ENCODE data around the gene ATRAID.
"Not testable (repeated sequence)": the region's sequence is repeated elsewhere in the genome, so short reads cannot be mapped to it uniquely, and the experiment has no call there.

ATRAID gene

DNA sequence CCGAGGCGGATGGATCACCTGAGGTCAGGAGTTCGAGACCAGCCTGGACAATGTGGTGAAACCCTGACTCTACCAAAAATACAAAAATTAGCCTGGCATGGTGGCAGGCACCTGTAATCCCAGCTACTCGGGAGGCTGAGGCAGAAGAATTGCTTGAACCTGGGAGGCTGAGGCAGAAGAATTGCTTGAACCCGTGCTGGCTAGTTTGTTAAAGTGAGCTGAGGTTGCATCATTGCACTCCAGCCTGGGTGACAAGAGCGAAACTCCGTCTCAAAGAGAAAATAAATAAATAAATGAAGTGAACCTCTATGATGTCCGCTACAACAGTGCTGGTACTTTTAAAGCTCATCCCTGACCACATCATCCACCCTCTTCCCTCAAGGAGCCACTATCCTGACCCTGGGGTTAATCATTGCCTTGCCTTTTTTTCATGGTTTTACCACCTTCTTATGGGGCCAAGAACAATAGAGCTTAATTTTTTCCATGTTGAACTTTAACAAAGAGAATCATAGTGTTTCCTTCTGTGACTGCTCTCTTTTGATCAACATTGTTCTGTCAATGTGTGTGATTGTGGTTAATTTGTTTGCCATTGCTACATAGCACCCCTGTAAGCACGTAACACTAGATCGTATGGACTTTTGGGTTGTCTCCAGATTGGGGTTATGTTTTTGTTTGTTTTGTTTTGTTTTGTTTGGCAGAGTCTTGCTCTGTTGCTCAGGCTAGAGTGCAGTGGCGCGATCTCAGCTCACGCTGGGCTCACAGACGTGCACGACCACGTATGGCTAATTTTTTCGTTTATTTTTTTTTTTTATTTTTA lies 17.1 kb upstream of the ATRAID start:
- DNase-seq = peak; percentile 72

DNA sequence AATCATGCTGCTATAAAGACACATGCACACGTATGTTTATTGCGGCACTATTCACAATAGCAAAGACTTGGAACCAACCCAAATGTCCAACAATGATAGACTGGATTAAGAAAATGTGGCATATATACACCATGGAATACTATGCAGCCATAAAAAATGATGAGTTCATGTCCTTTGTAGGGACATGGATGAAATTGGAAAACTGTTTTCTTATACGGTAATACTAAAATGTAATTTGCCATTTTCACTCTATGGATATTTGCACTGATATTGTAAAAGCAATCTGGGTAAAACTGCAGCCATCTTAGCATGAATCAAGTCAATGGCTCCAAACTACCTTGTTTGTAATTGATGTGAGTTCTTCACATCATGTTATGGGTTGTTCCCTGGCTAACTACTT lies 16.0 kb upstream of the ATRAID start:
- not testable (repeated sequence) for DNase-seq

DNA sequence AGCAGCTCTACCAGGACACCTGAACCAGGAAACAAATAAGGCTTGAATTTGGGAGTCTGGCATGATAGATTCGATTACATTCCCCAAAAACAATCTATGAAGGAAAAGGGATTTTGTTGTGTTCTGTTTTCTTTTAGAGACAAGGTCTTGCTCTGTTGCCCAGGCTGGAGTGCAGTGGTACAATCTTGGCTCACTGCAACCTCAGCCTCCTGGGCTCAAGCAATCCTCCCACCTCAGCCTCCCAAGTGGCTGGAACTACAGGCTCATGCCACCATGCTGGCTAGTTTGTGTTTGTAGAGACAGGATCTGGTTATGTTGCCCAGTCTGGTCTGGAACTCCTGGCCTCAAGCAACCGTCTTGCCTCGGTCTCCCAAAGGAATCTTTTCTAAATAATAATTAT lies 13.8 kb upstream of the ATRAID start:
- not testable (repeated sequence) for DNase-seq

DNA sequence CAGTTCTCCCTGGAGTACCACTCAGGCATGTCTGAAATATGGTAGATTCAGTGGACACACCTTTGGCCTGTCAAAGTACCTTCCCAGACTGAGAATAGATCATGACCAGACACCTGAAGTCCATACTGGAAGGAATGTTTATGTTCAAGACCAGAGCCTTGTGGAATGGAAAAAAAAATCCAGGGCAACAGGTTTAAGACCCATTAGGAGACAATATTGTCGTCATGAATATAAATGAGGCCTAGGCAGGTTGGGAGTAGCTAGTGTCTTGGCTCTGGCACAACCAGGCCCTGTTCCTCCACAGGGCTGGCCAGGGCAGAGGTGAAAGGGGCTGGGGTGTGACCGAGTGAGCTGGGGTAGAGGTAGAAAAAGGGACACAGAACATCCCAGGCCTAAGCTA lies 13.2 kb upstream of the ATRAID start:
- no peak for DNase-seq

DNA sequence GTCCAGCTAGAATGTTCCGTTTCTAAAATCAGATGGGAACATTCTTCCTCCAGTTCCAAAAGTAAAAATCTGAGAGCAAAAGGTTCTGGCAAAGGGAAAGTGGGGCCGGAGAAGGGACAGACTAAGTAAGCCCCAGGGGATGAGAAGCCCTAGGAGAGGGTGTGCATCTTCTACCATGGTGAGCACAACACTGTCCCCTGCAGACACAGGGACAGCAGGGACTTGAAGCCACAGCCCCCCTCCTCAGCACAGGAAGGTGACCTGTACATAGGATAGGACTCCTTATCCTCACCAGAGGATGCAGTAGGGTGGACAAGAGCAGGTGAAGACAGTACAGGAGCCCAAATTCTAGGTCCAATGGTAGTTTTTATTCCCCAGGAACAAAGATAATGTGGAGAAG lies 12.6 kb upstream of the ATRAID start:
- DNase-seq = no peak

DNA sequence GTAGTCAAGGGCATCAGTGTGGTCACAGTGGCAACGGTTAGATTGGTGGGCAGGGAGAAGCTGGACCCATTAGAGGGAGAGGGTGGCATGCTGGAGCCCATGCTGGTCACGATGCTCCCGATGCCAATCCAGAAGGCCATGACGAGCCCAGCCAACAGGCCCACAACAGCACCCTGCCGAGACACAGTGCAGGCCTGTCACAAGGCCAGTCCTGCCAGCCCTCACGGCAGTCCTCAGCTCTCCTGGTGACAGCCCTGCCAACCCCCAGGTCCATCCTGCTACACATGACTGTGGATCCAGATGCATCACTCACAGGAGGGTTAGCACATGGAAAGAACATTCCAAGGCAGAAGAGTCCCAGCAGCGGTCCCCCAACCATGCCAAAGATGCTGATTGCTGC lies 10.2 kb upstream of the ATRAID start:
- no peak for DNase-seq

DNA sequence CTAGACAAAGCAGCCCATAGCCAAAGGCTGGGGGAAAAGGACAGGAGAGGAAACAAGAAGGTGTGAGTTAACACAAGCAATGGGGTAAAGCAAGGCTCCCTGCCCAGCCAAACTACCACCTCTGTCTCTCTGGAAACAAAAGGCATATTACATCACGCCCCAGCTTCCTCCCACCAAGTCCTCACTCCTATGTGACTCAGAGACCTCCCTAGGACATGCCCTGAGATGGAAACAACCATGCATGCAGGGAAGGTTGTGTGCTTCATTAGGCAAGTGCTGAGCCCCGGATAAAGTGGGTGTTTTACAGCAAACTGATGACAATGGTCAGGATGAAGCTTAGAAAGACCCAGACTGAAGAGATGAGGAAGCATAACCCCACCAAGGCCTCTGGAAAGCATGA lies 9.0 kb upstream of the ATRAID start:
- DNase-seq = no peak

DNA sequence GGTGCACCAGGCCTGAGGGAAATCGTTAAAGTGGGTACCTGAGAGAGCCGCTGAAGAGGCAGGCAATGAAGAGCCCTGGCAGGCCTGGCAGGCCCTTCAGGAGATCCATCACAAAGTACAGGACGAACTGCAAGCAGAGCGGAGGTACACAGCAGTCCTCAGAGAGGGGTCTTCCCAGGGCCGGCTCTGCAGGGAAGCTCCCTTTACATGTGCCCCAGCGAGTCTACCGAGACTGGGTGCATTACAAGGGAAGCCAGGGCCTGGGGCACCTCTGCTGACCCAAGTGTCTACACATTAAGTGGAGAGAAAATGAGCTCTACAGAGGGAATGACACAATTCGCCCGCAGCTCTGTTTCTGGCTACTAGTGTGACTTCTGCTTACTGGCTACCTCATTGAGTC lies 8.1 kb upstream of the ATRAID start:
- no peak for DNase-seq

DNA sequence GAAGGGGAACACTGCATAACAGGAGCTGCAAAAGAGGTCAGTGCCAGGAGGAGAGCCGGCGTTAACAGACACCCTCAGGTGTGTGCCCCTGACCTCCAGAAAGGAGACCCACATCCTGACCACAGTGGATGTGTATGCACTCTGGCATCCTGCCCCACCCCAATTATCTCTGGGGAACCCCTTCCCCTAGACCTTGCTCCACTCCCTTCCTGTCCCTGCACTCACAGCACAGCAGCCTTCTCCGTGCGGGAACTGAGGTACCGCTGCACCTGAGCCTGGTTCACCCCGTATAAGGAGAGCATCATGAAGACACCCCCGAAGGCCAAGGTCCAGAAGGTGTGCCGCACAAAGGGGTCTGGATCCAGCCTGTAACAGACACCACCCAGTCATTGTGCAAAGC lies 7.3 kb upstream of the ATRAID start:
- no peak for DNase-seq

DNA sequence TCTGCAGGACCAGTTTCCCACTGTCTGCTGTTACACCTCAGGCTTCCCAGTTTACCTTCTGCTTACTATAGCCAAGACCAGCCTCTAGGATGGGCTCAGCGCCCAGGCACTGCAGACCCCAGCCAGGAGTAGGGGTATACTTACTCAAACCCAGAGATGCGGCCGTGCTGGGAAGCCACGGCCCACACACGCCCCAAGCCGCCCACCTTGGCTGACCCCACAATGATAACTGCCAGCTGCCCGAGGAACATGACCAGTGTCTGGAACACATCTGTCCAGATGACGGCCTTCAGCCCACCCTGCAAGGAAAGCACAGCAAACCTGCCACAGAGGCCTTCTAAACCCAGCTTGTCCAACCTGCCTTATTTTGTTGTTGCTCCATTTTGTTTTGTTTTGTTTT lies 6.6 kb upstream of the ATRAID start:
- no peak for DNase-seq

DNA sequence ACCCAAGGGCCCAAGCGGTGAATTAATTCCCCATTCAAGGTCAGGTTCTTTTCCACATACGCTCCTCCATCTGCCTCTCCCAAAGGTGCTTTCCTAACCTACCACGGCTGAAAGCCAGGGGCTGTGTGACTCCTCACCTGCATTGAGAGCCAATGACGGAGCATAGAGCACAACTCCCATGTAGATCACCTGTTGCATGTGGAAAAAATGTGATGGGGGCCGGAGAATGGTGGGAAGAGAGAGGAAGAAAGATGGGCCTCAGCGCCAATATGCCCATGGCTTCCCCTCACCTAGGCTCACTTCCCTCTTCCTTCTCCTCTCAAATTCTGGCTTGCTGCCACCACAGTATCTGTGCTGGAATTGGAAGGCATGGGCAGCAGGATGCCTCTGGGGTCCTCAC lies 5.5 kb upstream of the ATRAID start:
- no peak for DNase-seq

DNA sequence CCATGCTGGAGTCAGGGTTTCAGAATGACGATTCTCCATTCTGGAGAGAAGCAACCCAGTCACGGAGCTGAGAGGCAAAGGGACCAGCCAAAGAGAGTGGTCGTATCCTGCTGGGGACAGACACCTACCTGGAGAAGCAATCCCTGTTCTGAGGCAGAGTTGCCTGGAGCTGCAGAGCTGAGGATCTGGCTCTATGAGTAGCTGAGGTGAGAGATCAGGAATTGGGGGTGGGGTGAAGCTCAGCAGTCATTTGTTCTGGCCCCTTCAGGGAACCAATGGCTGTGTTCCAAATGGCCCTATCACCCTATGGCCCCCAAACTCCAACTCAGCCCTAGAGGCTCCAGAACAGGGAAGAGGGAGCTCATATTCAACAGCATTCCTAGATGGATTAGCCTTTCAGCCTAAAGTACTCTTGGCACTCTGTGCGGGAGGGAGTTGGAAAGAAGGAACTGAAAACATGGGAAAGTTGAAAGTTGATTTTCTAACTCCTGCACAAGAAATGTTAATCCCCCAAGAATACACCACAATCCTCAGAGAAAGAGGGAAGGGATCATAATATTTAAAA lies 3.3 kb upstream of the ATRAID start:
- DNase-seq = no peak

DNA sequence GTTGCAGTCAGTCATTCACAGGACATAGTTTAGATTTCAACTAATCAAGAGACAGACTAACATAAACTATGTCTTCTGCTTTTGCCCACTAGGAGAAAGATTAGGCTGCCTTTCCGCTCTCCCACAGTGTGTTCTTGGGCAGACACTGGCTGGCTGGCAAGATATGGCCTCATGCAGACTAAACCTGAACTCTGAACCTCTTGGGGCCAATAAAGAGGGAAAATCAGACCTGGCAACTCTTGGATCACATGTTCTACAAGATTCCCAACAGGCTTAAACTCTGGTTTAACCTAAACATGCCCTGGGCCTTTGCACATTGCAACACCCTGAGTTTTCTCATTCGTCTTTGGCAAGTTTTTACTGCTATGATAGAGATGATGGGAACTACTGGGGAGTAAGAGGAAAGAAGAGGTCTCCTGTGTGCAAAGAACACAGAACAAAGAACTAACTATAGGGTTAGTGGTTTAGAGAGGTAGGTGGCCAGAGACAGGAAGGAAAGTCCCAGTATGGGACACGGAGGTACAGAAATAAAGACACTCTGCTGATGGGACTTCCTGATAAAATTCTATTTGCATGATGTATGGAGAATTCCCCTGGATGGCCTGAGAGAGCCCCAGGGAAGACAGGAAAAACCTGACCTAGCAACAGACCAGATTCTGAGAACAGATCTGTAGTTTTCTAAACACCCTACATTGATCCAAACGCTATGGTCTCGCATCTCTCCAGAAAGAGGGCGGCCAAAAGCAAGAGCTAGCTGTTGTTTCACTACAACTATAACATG lies 2.0 kb upstream of the ATRAID start:
- no peak for DNase-seq

DNA sequence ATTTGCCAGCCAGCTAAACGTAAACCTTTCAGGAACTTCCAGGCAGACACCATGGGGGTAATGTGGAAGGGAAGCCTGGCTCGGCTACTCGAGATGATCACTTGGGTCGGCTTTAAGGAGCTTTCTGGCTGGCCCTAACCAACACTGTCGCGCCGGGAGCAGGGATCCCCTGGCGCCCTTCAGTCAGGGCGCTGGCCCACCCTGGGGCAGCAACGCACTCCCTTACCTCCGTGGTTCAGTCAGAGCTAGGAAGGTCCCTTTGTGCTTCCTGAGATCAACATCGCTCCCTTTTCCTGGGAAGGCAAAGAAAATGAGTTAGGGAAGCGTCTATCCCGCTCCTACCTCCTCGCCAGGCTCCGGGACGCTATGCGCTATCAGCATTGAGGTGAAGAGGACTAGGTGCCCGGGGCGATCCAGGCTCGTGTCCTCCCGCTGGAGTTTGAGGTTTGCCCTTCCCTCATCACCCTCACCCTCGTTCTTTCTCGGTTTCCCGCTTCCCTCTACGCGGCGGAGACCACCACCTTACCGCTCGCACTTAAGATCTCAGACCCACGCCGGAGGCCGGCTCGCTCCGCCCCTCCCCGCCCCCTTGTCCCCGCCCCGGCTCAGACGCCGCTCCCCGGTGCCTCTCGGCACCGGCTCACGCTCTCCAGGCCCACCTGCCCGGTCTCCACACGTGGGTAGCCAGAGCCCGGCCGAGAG lies 449 bp upstream of the ATRAID start:
- DNase-seq = peak; percentile 30

DNA sequence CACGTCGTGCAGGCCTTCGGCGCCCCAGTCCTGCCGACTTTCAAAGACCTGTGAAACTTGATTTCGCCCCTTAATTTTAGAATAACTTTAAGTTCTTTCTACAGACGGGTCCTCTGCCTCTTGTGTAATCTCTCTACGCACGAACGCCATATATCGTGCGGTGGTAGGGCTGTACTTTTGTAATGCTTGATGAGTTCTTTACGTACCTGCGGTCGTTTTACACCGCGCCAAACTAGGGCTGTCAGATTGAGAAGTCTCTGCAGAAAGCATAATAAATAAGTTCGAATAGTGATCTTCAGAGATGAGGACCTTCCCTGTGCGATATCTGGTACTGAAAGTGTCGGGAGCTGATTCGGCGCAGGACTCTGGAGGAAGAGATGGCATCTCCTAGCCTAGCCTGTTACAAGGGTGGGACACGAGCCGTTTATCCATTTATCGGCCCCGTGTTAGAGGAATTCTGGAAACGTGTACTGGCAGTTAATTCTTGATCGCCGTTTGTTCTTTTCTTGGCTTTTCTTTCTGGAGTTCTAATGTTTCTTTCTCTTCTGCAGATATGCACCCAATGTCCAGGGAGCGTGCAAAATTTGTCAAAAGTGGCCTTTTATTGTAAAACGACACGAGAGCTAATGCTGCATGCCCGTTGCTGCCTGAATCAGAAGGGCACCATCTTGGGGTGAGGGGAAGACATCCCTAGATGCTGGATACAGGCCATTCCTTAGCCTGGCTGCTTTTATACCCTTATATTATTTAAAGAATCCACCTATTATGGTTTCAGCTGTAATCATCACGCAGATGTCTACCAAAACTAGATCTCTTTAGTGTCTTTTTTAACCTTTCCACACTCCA lies 1.0 kb downstream of the ATRAID start:
- DNase-seq = no peak

DNA sequence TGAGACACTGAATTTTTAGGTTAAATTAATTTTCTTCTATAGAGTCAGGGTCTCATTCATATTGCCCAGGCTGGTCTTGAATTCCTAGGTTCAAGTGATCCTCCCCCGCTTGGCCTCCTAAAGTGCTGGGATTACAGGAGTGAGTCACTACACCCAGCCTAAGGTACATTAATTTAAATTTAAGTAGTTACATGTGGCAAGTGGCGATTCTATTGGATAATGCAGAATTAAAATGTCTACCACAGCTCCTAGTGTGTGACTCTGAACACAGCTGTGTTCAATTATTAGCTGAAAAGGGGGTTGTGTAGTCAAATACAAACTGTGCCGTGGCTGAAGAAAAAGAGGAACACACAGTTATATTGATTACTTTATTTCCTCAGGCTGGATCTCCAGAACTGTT lies 3.1 kb downstream of the ATRAID start:
- DNase-seq = no peak

DNA sequence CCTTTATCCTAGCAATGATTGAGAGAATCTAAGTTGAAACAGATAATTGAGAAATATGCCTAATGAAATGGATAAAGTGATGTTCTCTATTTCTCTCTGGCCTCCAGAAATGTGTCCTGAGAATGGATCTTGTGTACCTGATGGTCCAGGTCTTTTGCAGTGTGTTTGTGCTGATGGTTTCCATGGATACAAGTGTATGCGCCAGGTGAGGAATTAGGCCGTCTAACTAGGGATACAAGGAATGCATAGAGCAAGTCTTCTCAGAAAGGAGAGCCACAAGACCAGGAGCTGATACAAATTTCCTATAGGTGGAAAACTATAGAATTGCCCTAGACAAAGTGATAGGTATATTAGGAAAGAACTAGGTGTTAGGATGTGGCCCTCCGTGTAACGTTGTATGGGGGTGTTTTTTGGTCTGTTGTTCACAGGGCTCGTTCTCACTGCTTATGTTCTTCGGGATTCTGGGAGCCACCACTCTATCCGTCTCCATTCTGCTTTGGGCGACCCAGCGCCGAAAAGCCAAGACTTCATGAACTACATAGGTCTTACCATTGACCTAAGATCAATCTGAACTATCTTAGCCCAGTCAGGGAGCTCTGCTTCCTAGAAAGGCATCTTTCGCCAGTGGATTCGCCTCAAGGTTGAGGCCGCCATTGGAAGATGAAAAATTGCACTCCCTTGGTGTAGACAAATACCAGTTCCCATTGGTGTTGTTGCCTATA lies 4.7 kb downstream of the ATRAID start:
- DNase-seq = no peak

DNA sequence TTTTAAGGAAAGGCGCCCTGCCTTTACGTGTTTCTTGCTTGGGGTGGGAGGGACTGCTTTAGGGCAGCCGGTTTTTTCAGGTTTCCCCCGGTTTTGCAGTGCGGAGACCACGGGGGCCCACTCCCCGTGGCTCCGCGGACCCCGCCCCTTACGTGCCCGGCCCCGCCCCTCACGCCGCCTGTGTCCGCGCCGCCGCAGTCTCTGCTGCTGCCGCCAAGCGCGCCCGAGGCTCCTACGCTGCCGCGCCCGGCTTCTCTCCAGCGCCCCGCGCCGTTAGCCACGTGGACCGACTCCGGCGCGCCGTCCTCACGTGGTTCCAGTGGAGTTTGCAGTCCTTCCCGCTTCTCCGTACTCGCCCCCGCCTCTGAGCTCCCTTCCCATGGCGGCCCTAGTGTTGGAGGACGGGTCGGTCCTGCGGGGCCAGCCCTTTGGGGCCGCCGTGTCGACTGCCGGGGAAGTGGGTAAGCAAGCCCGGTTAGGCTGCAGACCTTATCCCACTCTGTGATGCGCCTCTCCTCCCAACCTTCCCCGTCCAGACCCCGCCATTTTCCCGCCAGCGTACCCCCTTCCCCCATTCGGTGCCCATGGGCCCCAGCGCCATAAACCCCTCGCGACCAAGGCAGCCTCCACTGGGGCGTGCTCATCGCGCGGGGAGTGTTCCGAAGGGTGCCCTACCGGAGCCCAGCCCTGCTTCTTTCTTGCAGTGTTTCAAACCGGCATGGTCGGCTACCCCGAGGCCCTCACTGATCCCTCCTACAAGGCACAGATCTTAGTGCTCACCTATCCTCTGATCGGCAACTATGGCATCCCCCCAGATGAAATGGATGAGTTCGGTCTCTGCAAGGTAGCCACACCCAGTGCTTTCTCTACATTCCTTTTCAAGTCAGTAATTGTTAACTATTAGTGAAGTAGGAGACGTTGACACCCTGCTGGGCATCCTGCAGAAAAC lies 5.6 kb downstream of the ATRAID start, which contains the start of gene CAD:
CAD (plus strand) TSS at position 197 of the 949 bp plus-strand sequence; CDS start at position 380, 183 bp downstream.
- peak; percentile 40 for DNase-seq

DNA sequence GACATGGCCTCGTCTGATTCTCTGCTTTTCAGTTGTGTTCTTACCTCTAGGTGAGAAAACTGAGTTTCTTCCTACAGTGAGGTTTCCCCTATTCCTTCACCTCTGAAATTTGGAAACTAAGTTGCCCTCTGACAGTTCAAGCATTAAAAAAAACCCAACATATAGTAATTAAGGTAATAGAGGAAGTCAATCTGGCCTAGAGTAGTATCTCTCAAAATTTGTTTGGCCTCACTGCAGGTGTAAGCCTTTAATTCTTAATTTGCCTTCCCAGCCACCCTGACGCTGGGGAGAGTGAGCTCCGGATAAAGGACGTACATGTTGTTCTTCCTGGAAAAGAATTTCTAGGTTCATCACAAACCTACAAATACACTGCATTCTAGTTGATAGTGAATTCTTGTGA lies 6.8 kb downstream of the ATRAID start:
- no peak for DNase-seq

DNA sequence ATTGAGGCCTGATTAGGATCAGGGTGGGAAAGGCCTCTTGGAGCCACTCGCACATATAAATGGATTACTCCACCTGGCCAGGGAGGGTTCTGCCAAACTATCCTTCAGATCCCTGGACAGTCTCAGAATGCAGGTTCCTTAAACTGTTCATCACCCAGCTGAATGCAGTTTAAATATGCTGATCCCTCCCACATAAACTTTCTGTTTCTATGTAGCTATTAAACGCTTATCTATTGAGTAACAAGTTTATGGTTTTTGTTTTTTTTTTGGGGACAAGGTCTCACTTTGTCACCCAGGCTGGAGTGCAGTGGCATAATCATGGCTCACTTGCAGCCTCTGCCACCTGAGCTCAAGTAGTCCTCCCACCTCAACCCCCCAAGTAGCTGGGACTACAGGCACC lies 7.2 kb downstream of the ATRAID start:
- no peak for DNase-seq
